ENCODE data around the gene CEP290. TPM values are rescaled to one million over a fixed set of nuclear protein-coding genes. Genes with fewer than 3 reads are reported as not detected.

CEP290 gene
- total and polyA plus RNA-seq, 2 of the 13 experiments (the other 11 are each of a cell fraction or from before 2014, with no cell fraction given) = 2.4 to 10.8 TPM

DNA sequence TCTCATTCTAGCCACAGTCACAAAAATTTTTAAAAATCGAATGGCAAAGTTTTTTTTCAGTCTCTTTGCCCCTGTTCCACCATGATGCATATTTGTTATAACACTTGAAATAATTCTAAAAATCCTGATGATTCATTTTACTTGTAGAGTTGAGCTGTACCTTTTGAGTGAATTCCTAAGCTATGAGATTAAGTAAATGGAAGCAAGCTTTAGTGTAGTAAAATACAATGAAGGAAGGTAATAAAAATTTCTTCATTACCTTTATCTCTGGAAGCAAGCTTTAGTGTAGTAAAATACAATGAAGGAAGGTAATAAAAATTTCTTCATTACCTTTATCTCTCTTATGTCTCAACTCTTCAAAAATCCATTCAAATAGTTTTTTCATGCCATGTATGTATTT is 46.3 kb upstream of the CEP290 start:
- DNase-seq (ENCODE audit: low spot score) (no peak), FAIRE-seq (no peak), ATAC-seq (no peak)
- Histone ChIP-seq H3K4me3 (replicated peaks in 1 of 3; ENCODE audit: insufficient read depth in 1 of 3, low read depth in 2 of 3, low read length in 3 of 3) (no peak overlapping the region), H3K4me2 (ENCODE audit: low read depth, low read length) (no peak overlapping the region), H3K27me3 (ENCODE audit: control insufficient read depth in 1 of 2, insufficient read depth in 2 of 2, low read length in 2 of 2) (no peaks in the 10 kb centered on the region), H2AFZ (ENCODE audit: low read length) (no peak overlapping the region), H3K27ac (ENCODE audit: extremely low read length, insufficient read depth, low read length) (no peak overlapping the region), H3K9me3 (ENCODE audit: low read length) (no peaks in the 10 kb centered on the region), H4K20me1 (ENCODE audit: insufficient read depth, low read length) (no peaks in the 10 kb centered on the region), H3K79me2 (ENCODE audit: insufficient read depth, low read length) (no peaks in the 10 kb centered on the region), H3K4me1 (ENCODE audit: insufficient read depth, low read length) (no peaks in the 10 kb centered on the region), H3K36me3 (replicated peaks in 1 of 2; ENCODE audit: control insufficient read depth in 1 of 2, insufficient read depth in 2 of 2, low read length in 2 of 2) (no peaks in the 10 kb centered on the region; a peak in 1 of 5 replicates), H3K9ac (ENCODE audit: insufficient read depth, low read depth, low read length) (no peak overlapping the region)
- ChIA-PET CTCF (ENCODE audit: low intra/inter-chr PET ratio, low total read pairs) (no interaction called here), POLR2A (no interaction called here)
- in situ Hi-C loops (cut with HindIII; ENCODE audit: extremely low pct_ligation_motif_present, low pct_unique_long_range_greater_than_20kb) (no loop called here), intact Hi-C loops (cut with micrococcal nuclease; ENCODE audit: unreplicated experiment) (no loop called here)
- BruUV-seq (replicated peaks) = no TSS peak
- 63% methylated on average over 1 of the region's 1 CpG for WGBS (ENCODE audit: low lambda C conversion rate)
- no peak for TF ChIP-seq RARG (CRISPR knock-in tag; IDR thresholded peaks at IDR 0.05; ENCODE audit: low read depth)
- no peak for TF ChIP-seq ZNF790 (CRISPR knock-in tag; IDR thresholded peaks at IDR 0.05; ENCODE audit: borderline replicate concordance)
- no peak for TF ChIP-seq ETV5 (CRISPR knock-in tag; IDR thresholded peaks at IDR 0.05; ENCODE audit: borderline replicate concordance)
- TF ChIP-seq EHMT2 (IDR thresholded peaks at IDR 0.05; ENCODE audit: borderline replicate concordance, low read depth, low read length) = no peak
- TF ChIP-seq, protein P1, sequence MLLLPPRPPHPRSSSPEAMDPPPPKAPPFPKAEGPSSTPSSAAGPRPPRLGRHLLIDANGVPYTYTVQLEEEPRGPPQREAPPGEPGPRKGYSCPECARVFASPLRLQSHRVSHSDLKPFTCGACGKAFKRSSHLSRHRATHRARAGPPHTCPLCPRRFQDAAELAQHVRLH (CRISPR knock-in tag; IDR thresholded peaks at IDR 0.05; ENCODE audit: borderline replicate concordance, low read depth) = no peak
- TF ChIP-seq NR1H2 (CRISPR knock-in tag; IDR thresholded peaks at IDR 0.05; ENCODE audit: borderline replicate concordance, low read depth) = no peak
- TF ChIP-seq ATF2 (CRISPR knock-in tag; IDR thresholded peaks at IDR 0.05) = no peak
- TF ChIP-seq, protein P2, sequence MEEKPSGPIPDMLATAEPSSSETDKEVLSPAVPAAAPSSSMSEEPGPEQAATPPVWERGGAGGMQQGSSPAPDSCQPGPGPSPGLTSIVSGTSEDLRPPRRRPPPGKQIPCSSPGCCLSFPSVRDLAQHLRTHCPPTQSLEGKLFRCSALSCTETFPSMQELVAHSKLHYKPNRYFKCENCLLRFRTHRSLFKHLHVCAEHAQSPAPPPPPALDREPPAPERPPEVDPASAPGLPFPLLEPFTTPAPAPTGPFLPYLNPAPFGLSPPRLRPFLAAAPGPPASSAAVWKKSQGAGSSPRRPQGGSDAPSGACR (CRISPR knock-in tag; IDR thresholded peaks at IDR 0.05) = no peak
- no peak for TF ChIP-seq ZNF430 (CRISPR knock-in tag; IDR thresholded peaks at IDR 0.05)
- TF ChIP-seq NFE2 (CRISPR knock-in tag; IDR thresholded peaks at IDR 0.05) = no peak
